Measurements from ENCODE around the gene POU2AF1. TPM values are rescaled to one million over a fixed set of nuclear protein-coding genes. Genes with fewer than 3 reads are reported as not detected.

POU2AF1 gene
- total RNA-seq, 1 donor from 2014 or later: not detected

GRCh38 chr11:111408789-111409727, 30.0 kb upstream of the POU2AF1 start:
- Mint-ChIP-seq H3K27ac (ENCODE audit: unreplicated experiment) (no peak overlapping the region), H3K9me3 (no peaks in the 10 kb centered on the region), H3K4me3 (no peak overlapping the region), H3K36me3 (ENCODE audit: low read depth) (no peaks in the 10 kb centered on the region), H3K4me1 (no peaks in the 10 kb centered on the region), H3K27me3 (ENCODE audit: low read depth) (peaks cover 4% of the 10 kb centered on the region)
- no peak for TF ChIP-seq CTCF (conservative IDR thresholded peaks at IDR 0.05)
- no peak for DNase-seq (ENCODE audit: low read depth, low spot score)

GRCh38 chr11:111407652-111408051, 28.6 kb upstream of the POU2AF1 start:
- no peak for DNase-seq (ENCODE audit: low read depth, low spot score)
- H3K4me3 Mint-ChIP-seq: no peak overlapping the region
- H3K9me3 Mint-ChIP-seq: peaks cover 3% of the 10 kb centered on the region
- H3K27ac Mint-ChIP-seq (ENCODE audit: unreplicated experiment): no peak overlapping the region
- TF ChIP-seq CTCF (conservative IDR thresholded peaks at IDR 0.05): no peak
- H3K27me3 Mint-ChIP-seq (ENCODE audit: low read depth): peaks cover 4% of the 10 kb centered on the region
- no peaks in the 10 kb centered on the region for H3K36me3 Mint-ChIP-seq (ENCODE audit: low read depth)
- H3K4me1 Mint-ChIP-seq: no peaks in the 10 kb centered on the region

- no peak overlapping the region for H3K27ac Mint-ChIP-seq (ENCODE audit: unreplicated experiment)
- H3K4me1 Mint-ChIP-seq: no peaks in the 10 kb centered on the region
- H3K27me3 Mint-ChIP-seq (ENCODE audit: low read depth): peaks cover 4% of the 10 kb centered on the region
- TF ChIP-seq CTCF (conservative IDR thresholded peaks at IDR 0.05): no peak
- no peak for DNase-seq (ENCODE audit: low read depth, low spot score)
- no peaks in the 10 kb centered on the region for H3K36me3 Mint-ChIP-seq (ENCODE audit: low read depth)
- H3K4me3 Mint-ChIP-seq: no peak overlapping the region
- peaks cover 3% of the 10 kb centered on the region for H3K9me3 Mint-ChIP-seq
Observed at GRCh38 chr11:111406589-111406988, 27.5 kb upstream of the POU2AF1 start.

GRCh38 chr11:111406091-111406490, 27.0 kb upstream of the POU2AF1 start:
- Mint-ChIP-seq H3K27ac (ENCODE audit: unreplicated experiment) (no peak overlapping the region), H3K9me3 (peaks cover 3% of the 10 kb centered on the region), H3K27me3 (ENCODE audit: low read depth) (peaks cover 4% of the 10 kb centered on the region), H3K4me1 (no peaks in the 10 kb centered on the region), H3K36me3 (ENCODE audit: low read depth) (no peaks in the 10 kb centered on the region), H3K4me3 (no peak overlapping the region)
- no peak for TF ChIP-seq CTCF (conservative IDR thresholded peaks at IDR 0.05)
- DNase-seq (ENCODE audit: low read depth, low spot score): no peak

- Mint-ChIP-seq H3K27ac (ENCODE audit: unreplicated experiment) (no peak overlapping the region), H3K4me3 (no peak overlapping the region), H3K9me3 (peaks cover 3% of the 10 kb centered on the region), H3K27me3 (ENCODE audit: low read depth) (peaks cover 4% of the 10 kb centered on the region), H3K4me1 (no peaks in the 10 kb centered on the region), H3K36me3 (ENCODE audit: low read depth) (no peaks in the 10 kb centered on the region)
- no peak for DNase-seq (ENCODE audit: low read depth, low spot score)
- no peak for TF ChIP-seq CTCF (conservative IDR thresholded peaks at IDR 0.05)
Observed at GRCh38 chr11:111405551-111405950, 26.5 kb upstream of the POU2AF1 start.
